IPS DF 19.7 (cell line): Measurements from ENCODE around the gene DHRS13.
"Not testable (repeated sequence)": the region's sequence is repeated elsewhere in the genome, so short reads cannot be mapped to it uniquely, and the experiment has no call there.

Experiments
- DNase-seq: peaks from one replicate; pipeline ENCODE4 v3.0.0-alpha.2; 2013; ENCODE audit warnings: low read depth, low spot score

Gene DHRS13

DNA sequence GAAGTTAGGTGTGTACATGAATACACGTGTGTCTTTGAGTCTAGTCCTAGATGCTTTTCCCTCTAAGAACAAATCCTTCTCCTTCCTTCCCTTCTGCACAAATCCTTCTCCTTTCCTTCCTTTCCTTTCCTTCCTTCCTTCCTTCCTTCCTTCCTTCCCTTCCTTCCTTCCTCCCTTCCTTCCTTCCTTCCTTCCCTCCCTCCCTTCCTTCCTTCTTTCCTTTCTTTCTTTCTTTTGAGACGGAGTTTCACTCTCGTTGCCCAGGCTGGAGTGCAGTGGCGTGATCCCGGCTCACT is 615 bp upstream of the DHRS13 start:
- not testable (repeated sequence) for DNase-seq

GRCh38 chr17:28901866-28902818 is 737 bp downstream of the DHRS13 start:
- DNase-seq, result no peak

- no peak for DNase-seq
Measured at GRCh38 chr17:28900986-28901726, 1.7 kb downstream of the DHRS13 start.

DNA sequence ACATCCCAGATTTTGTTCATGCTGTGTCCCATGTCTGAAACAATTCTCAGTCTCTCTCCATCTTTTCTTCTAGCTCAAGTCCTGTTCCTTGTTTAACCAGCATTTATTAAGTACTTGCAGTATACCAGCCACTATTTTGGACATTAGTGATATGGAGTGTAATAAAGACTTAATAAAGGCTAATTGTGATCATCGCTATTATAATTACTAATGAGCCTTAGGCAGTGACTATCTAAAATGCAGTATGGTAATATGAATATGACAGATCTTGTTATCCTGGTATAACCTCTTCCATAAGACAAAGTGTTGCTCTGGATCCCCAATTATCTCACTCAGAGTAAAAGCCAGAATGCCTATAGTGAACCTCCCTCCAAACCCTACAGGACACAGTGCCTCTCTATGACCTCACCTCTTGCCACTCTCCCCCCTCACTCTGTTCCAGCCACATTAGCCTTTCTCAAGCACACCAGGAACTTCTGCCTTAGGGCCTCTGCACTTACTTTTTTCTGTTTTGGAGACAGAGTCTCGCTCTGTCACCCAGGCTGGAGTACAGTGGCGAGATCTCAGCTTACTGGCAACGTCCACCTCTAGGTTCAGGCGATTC is 3.6 kb downstream of the DHRS13 start:
- no peak for DNase-seq

GRCh38 chr17:28898527-28898955 is 4.3 kb downstream of the DHRS13 start:
- no peak for DNase-seq

DNA sequence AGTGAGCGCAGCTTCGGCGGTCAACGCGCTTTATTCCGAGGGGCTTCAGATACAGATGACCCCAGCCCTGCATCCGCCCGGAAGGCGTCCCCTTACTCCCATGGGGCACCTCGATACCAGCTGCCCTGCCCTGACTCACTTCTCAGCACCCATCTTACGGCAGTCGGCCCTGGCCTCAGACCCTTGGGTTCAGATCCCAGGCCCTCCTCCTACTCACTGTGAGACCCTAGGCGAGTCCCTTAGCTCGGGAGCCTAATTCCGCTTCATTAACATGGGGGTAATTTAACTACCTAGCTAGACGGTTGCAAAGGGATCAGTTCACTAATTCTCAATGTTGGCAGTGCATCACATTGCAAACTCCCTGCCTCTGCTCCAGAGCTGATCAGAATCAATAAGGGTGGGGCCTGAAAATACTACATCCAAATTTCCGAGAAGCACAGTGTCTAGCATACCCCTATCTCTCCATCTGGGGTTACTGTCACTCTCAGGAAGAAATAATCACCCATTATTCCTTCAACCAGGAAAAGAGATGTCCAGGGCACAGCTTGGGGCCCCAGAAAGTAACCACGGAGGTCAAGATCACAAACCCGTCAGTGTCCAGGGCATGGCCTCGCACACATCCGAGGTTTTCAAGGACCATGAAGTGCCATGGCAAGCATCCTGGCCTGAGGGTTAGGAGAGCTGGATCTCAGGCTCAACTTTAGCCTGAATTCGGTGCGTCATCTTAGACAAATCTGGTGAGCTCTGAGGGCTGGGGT is 4.9 kb downstream of the DHRS13 start:
- no peak for DNase-seq

DNA sequence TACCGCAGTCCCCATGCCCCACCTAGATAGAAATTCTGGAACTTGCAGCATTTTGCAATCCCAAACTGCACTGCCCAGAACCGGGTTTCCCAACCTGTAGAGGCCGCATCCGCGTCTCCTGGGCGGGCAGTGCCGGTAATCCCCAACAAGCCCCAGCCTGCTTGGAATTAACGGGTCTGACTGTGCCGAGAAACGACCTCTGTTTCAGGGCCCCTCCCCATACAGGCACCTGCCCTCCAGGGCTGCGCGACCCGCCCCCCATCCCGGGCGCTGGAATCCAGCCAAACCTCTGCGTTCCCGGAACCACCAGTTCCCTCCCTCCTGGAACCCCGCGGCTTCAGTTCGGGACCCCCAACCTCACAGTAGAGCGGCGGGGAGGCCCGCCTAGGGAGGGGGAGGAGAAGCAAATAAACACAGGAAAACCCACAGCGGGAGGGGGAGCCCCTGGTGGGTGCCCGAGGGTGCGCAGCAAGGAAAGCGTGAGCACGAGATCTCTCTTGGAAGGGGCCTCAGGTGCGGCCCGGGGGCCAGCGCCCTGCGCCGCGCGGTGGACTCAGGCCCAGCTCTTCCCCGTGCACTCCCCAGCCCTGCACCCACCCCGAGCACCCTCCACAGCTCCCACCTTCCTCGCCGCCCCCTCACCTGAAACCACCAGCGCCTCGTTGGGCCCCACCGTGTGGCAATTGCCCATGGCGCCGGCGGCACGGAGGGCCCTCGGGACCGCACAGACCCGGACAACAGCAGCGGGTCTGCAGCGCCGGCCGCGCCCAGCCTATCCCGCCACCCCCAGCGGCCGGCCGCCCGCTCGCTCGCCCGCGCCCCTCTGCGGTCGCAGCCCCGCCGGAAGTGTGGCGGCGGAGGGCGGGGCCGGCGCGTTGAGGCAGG is 5.8 kb downstream of the DHRS13 start, which contains the start of gene FLOT2:
Gene FLOT2 (minus strand): TSS at position 850 of the 885 bp plus-strand sequence. CDS start 159 bp downstream, at position 691.
- no peak for DNase-seq

DNA sequence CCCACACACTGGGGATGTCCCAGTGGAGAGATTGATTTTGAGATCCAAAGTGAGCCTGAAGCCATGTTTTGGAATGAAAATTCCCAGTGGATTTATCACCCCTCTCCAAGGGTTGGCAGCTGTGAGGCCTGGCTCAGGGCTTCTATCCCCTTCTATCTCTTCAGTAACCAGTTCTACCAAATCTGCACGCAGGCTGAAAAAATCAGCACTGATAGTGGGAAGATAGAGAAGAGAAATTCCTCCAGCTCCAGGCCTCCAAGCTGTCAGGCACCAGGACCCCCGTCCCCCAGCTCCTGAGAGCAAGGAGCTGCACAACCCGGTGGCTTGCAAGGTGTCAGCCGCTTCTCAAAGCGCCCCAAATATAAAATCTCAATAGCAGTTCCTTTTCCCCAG is 6.4 kb downstream of the DHRS13 start:
- no peak for DNase-seq

DNA sequence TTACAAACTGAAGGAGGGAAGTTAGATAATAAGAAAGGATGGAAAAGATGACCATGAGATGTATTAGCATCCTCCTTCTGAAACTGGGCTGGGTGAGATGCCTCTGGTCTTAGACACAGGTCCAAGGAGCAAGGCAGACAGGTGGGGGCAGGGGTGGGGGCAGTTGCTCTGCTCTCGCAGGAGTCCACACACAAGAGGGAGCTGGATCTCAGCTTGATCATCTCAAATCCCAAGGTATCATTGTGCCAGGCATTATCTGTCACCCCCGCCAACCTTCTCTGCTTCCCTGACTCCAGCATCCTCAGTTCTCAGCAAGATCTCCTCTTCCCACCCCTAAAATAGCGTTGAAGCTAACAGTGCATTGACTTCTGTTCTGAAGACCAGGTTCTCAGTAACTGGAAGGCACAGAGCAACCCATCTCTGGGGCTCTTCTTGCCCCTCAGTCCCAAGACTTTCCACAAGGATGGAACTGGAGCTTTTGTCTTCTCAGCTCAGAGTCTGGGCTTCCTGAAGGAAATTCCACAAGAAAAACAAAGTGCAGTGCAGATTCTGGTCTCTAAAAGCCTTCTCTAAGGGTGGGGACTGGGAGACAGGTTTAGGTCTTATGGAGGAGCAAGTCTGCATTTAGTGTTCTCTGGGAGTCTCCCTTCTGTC is 7.0 kb downstream of the DHRS13 start:
- no peak for DNase-seq

- DNase-seq, result not testable (repeated sequence)
Measured at GRCh38 chr17:28893248-28894183, 9.4 kb downstream of the DHRS13 start.

DNA sequence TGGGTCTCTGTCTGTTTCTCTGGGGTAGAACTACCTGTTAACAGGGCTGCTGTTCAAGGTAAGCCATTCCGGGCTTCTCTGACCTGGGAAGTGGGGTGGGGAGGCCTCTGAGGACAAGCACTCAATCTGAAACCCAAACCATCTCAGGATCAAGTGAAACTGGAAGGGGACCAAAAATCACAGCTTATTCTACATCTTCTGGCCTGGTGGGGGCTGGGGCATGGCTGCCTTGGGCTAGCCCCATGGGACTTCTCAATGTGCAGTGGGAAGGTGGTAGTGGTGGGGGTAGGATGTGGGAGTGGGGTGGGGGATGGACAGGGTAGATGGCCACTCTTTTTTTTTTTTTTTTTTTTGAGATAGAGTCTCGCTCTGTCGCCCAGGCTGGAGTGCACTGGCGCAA is 10.9 kb downstream of the DHRS13 start:
- DNase-seq, result no peak

GRCh38 chr17:28891201-28891600 is 11.7 kb downstream of the DHRS13 start:
- DNase-seq, result no peak

DNA sequence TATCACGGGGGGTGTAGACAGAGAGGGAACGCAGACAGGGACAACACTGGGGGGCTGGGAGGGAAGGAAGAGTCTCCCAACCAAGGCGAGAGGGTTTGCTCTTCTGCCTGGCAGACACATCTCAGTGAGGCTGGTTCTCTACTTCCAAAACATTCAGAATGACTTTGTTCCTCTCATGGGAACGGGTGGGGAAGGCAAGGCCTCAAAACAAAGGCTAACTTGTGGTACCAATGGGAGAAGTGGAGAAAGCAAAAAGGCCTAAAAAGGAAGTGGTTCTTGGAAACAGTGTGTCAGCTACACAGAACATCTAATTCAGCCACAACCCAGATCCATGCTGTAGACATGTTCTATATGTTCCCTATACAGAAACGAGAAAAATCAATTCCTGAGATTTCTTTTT is 12.9 kb downstream of the DHRS13 start:
- DNase-seq, result no peak

GRCh38 chr17:28888832-28889231 is 14.0 kb downstream of the DHRS13 start:
- DNase-seq, result no peak

DNA sequence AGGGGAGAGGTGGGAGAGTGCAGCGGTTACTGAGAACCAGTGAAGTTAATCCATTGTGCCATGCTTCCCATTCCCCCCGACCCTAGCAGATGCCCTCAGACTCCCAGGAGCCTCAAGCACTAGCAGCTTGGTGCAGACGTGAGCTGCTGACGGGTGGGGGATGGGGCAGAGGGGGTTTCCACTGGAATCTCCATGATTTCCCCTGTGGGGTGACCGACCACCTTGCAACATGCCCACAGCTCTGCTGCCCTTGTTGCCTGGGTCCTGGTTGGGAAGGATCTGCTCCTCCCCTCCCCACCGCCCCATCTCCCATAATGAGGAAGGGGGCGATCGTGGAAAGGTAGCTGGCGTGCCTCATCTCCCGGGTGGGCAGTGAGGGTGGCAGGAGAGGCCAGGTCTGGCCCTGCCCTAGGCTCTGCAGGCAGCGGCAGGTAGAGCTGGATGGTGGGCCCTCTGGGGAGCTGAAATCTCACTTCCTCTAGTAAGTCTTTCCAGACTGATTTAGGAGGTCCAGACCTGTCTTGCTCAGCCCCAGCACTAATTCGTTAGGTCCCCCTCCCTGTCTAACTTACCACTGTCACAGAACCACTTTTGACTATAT is 14.9 kb downstream of the DHRS13 start:
- DNase-seq, result no peak

GRCh38 chr17:28885951-28886350 is 16.9 kb downstream of the DHRS13 start:
- DNase-seq, result no peak

GRCh38 chr17:28885363-28885762 is 17.5 kb downstream of the DHRS13 start:
- no peak for DNase-seq

GRCh38 chr17:28883967-28884702 is 18.7 kb downstream of the DHRS13 start:
- DNase-seq, result no peak
